NCI-H748 (cell line): ENCODE results near the gene FLT1.

Experiments
- DNase-seq: peaks from one replicate; lab custom pipeline; 2025; ENCODE audit not compliant: unreplicated experiment; lab: John Stamatoyannopoulos, UW

Gene FLT1

DNA sequence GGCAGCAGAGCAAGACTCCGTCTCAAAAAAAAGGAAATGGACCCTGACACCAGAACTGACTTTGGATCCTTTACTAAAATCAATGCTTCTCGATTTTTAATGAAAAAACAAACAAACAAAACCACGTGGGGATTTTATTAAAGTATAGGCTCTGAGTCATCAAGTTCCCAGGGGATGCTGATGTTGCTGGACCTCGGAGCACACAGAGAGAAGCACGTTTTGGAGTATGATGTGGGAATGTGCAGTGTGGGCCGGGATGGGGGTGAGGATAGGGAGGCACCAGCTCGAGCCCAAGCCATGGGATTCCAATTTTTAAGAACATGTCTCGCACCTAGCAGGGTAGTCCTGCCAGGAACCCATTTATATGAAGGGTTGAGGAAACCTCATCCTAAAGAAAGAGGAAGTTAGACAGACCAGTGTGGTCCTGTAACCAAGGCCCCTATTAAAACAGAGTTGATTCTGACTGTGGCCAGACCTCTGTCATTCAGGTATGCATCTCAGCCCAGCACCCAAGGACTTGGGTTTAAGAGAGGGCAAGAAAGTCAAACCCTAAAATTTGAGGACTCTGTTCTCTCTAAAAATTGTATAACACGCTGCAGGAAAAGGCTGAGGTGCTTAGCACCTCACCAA, 6.4 kb downstream of the FLT1 start:
- no peak for DNase-seq

GRCh38 chr13:28485996-28486543, 8.9 kb downstream of the FLT1 start:
- DNase-seq: no peak

DNA sequence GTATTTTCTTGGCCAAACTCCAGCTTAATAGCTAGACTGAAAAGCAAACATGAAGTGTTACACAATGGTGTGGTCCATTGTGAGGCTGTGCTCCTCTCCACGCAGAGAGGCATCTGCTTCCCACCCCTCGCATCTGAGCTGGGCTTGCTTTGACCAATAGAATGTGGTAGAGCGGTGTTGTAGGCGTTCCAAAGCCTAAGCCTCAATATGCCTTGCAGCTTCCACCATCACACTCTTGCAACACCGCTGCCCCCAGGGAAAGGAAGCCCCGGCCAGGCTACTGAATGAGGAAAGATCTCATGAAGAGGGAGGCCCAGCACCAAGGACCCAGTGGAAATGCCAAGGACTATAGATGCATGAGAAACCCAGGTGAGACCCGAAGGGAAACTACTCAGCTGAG, 9.4 kb downstream of the FLT1 start:
- DNase-seq: peak; percentile 36

- DNase-seq: no peak
These were observed 9.8 kb downstream of the FLT1 start for GRCh38 chr13:28485097-28485496.

DNA sequence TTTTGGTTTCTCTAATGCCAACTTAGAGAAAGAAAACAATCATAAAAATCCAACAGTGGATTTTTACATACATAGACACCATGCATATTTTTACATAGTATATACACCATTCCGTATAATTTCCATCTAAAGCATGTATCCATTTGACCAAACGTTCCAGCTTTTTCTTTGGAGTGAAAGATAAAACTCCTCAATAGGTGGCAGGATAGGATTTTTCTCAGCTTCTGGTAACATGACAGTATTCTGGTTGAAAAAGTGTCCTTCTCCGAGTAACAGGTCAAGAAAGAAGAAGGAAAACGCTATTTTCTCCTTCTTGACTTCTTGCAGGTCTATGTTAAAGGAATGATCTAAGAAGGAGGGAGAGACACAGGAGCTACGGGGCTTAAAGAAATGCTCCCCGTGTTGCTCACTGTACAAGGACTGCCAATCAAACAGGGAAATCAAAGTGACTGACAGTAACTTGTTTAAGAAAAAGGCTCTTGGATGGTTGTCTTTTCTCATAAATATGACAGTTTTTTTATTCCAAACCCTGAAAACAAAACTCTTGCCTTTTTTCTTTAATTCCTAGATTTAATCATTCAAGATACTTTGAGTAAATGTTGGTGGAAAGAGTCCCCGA, 11.5 kb downstream of the FLT1 start:
- no peak for DNase-seq

GRCh38 chr13:28479005-28479404, 15.9 kb downstream of the FLT1 start:
- no peak for DNase-seq

DNA sequence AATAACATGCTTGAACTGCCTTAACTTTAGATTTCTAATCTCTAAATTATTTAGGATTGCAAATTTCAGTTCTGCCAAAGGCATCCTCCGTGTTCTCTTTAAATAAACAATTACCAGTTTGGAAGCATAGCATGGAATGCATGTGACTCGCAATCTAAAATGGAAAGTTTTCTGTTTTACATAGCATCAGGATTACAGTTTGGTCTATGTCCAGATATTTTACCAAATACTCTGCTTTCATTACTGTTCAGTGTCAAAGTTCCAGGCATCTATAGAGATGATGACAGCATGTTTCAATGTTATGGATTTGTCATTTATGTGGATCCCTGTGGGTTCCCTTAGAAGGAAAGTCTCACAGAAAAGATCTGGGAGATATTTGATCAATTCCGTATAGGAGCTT, 16.8 kb downstream of the FLT1 start:
- no peak for DNase-seq

DNA sequence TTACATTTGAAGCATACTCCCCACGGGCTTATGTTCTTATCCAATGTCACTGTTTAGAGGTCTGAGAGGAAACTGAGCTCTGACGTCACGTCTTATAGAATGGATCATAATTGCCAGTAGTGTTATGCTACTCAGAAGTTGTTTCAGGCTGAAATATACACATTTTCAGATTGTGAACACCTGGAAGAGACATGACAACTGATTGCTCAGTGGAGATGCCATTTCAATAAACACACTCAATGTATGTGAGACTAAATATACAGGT, 17.3 kb downstream of the FLT1 start:
- no peak for DNase-seq

DNA sequence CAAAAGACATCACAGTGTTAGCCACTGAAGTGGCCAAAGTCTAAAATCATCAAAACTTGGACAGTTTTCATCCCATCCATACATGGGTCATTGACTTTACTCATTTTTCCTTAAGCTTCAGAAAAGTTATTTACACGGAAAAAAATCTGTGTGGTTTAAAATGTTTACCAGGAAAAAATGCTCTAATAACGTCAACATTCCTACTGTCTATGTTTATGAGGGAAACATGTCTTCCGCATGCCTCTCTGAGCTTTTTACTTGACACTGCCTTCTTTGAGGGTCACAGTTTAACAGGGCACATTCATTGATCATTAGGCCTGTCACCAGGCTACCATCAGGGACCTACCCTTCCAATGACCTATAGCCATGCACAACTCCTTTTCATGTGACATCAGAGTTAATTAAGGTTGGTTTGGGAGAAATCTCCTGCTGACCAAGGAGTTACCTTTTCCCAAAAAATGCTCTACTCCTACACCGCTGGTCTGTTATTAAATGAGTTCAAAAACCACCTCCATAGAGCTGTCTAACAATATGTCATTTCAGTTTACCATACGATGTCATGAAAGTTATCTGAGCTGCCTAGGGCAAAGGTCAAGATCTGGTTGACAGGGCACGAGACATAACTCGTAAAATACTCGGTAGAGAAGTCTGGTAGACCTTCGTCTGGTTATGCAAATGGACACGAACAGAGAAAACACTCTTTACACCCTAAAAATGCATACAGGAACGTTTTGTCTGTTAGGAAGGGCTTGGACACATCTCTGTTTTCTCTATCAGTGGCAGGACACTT, 17.8 kb downstream of the FLT1 start:
- DNase-seq: no peak

GRCh38 chr13:28475916-28476725, 18.8 kb downstream of the FLT1 start:
- no peak for DNase-seq

- DNase-seq: no peak
These were observed 20.3 kb downstream of the FLT1 start for GRCh38 chr13:28474491-28475134.

GRCh38 chr13:28473044-28473443, 21.9 kb downstream of the FLT1 start:
- no peak for DNase-seq

DNA sequence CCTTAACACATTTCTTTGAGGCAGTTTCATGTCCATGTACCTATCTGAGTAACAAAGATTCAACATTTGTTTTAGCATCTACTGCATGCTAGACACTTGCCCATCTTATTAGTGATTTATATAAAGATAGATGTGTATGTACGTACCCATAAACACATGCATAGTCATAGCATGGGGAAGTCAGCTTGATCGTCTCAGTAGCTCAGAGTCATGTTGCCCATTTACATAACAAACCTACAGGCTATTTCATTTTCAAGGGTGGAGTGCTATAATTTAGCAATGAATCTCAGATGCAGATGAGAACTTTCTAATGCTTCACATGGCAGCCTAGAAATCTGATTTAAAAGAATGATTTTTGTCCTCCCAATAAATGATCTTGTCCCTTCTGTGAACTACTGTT, 23.5 kb downstream of the FLT1 start:
- DNase-seq: no peak

GRCh38 chr13:28470296-28470695, 24.6 kb downstream of the FLT1 start:
- DNase-seq: no peak

DNA sequence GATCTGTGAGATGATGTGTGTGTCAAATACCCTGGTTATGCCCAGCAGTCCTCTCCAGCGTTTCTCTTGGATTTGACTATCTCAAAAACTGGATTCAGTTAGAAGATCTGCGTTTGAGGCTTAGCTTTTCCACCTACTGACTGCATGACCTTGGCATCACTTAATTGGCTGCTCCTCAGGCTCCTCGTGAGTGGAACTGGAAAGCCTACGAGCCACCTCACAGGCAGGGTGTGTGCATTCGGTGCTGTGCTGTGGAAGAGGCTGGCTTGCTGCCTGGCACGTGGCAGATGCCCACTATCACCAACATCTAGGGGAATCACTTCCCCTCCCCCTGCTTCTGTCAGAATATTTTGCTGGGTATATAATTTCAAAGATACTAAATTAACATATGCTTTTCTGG, 25.6 kb downstream of the FLT1 start:
- no peak for DNase-seq

- no peak for DNase-seq
These were observed 26.7 kb downstream of the FLT1 start for GRCh38 chr13:28468023-28468915.

DNA sequence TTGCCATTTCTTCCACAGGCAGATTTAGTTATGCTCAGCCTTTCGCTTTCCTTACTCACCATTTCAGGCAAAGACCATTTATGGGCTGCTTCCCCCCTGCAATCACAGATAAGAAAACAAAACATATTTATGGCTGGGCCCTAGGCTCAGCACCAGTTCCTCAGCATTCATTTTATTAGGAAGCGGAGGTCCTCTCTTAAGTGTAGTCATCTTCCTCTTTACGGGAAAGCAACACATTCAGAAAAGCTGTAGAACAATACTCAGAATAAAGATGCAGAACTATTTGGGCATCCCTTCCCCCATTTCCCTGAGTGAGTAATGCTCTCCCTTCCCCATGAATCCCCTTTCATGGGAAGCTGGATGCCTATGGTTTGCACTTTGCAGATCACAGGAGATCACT, 27.9 kb downstream of the FLT1 start:
- no peak for DNase-seq

DNA sequence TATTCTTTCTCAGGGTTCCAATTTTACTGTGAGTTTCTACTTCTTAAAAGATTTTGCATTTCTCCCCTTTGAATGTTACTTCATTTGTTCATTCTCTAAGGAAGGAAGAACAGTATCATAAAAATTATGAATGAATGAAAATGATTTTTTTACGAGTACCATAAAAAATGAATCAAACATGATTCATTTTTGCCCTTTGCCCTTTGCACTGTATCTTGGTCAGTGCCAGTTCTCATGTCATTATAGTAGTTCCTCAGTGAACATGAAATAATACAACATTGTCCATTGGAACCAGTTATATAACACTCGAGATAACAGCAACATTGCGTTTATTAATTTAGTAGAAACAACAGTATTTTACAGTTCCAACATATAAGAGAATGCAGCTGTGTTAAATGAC, 28.8 kb downstream of the FLT1 start:
- DNase-seq: no peak

GRCh38 chr13:28464861-28465460, 30.0 kb downstream of the FLT1 start:
- no peak for DNase-seq

- DNase-seq: no peak
These were observed 31.4 kb downstream of the FLT1 start for GRCh38 chr13:28463481-28463880.
